A549 (cell line): Measurements from ENCODE around the gene NPIPA8.
"Not testable (repeated sequence)": the region's sequence is repeated elsewhere in the genome, so short reads cannot be mapped to it uniquely, and the experiment has no call there.

ENCODE experiments used
- CBX2 ChIP-seq: fragments of 200-600 bp; sonication (generic); IDR thresholded peaks from 2 replicates; pipeline ENCODE4 v1.6.1; 2016; ENCODE audit warnings: low read depth, mild to moderate bottlenecking, borderline replicate concordance
- EP300 ChIP-seq, 2 experiments: fragments of >200 bp; sonication (Bioruptor Twin); formaldehyde crosslinking; IDR thresholded peaks; 2 replicates in 1 of 2; 3 replicates in 1 of 2; pipeline ENCODE4 v1.6.1; 2016 to 2017
- HDAC2 ChIP-seq: fragments of 200-600 bp; sonication (generic); IDR thresholded peaks from 2 replicates; pipeline ENCODE4 v1.6.1; 2016
- KDM1A ChIP-seq: fragments of 200-600 bp; sonication (generic); IDR thresholded peaks from 2 replicates; pipeline ENCODE4 v1.6.1; 2016; ENCODE audit warnings: low read depth, mild to moderate bottlenecking
- MAFK ChIP-seq: fragments of 450-650 bp; IDR thresholded peaks from 2 replicates; pipeline ENCODE4 v1.6.1; 2014; ENCODE audit not compliant: partially characterized antibody
- NFE2L2 ChIP-seq: fragments of 150-350 bp; conservative IDR thresholded peaks from 2 replicates; pipeline ENCODE4 v1.6.1; 2014; ENCODE audit warnings: low read length
- POLR2A ChIP-seq: IDR thresholded peaks from 2 replicates; pipeline ENCODE4 v1.6.1; 2012; ENCODE audit warnings: mild to moderate bottlenecking, low read length
- REST ChIP-seq: fragments of 200-600 bp; sonication (generic); IDR thresholded peaks from 2 replicates; pipeline ENCODE4 v1.6.1; 2016; ENCODE audit warnings: antibody characterized with exemption, mild to moderate bottlenecking, moderate library complexity
- RFX5 ChIP-seq: fragments of 450-650 bp; IDR thresholded peaks from 2 replicates; pipeline ENCODE4 v1.7.1; 2014; ENCODE audit warnings: antibody characterized with exemption, mild to moderate bottlenecking, moderate library complexity
- TF ChIP-seq, protein P1 (sequence below): IDR thresholded peaks from 2 replicates; pipeline ENCODE4 v1.6.1; 2012
- TF ChIP-seq, protein P2 (sequence below): fragments of >200 bp; sonication (Bioruptor Twin); formaldehyde crosslinking; IDR thresholded peaks from 3 replicates; pipeline ENCODE4 v1.5.1; 2016

GRCh38 chr16:18341986-18342385 lies 5.5 kb upstream of the NPIPA8 start:
- TF ChIP-seq, protein P1, sequence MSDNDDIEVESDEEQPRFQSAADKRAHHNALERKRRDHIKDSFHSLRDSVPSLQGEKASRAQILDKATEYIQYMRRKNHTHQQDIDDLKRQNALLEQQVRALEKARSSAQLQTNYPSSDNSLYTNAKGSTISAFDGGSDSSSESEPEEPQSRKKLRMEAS, result not testable (repeated sequence)
- not testable (repeated sequence) for TF ChIP-seq MAFK; POLR2A; CBX2; HDAC2; EP300 (IDR thresholded peaks at IDR 0.05); REST; RFX5; NFE2L2; KDM1A
- TF ChIP-seq, protein P2, sequence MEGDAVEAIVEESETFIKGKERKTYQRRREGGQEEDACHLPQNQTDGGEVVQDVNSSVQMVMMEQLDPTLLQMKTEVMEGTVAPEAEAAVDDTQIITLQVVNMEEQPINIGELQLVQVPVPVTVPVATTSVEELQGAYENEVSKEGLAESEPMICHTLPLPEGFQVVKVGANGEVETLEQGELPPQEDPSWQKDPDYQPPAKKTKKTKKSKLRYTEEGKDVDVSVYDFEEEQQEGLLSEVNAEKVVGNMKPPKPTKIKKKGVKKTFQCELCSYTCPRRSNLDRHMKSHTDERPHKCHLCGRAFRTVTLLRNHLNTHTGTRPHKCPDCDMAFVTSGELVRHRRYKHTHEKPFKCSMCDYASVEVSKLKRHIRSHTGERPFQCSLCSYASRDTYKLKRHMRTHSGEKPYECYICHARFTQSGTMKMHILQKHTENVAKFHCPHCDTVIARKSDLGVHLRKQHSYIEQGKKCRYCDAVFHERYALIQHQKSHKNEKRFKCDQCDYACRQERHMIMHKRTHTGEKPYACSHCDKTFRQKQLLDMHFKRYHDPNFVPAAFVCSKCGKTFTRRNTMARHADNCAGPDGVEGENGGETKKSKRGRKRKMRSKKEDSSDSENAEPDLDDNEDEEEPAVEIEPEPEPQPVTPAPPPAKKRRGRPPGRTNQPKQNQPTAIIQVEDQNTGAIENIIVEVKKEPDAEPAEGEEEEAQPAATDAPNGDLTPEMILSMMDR, result not testable (repeated sequence)
